Right lung (tissue), 5 donors: ENCODE results near the gene TMED8. TPM values are rescaled to one million over a fixed set of nuclear protein-coding genes. Genes with fewer than 3 reads are reported as not detected.
"Not testable (repeated sequence)": the region's sequence is repeated elsewhere in the genome, so short reads cannot be mapped to it uniquely, and the experiment has no call there.

ENCODE experiments used
- DNase-seq, 2 donors: peaks; one replicate each; pipeline ENCODE4 v3.0.0-alpha.2; 2013
- polyA plus RNA-seq, 5 donors: library from polyadenylated mRNA; unstranded; fragments of 120-200 nt; gene quantifications; one replicate each; pipeline versions ENCODE4 v1.2.1 to v1.2.3, GENCODE V29; 2013; ENCODE audit warnings: inconsistent platforms in 1 of 5, low replicate concordance in 1 of 5; ENCODE audit not compliant: insufficient read length in 5 of 5, insufficient read depth in 1 of 5

TMED8 gene
- polyA plus RNA-seq, 5 donors: 13.4 to 19.9 (median 16.3) TPM

DNA sequence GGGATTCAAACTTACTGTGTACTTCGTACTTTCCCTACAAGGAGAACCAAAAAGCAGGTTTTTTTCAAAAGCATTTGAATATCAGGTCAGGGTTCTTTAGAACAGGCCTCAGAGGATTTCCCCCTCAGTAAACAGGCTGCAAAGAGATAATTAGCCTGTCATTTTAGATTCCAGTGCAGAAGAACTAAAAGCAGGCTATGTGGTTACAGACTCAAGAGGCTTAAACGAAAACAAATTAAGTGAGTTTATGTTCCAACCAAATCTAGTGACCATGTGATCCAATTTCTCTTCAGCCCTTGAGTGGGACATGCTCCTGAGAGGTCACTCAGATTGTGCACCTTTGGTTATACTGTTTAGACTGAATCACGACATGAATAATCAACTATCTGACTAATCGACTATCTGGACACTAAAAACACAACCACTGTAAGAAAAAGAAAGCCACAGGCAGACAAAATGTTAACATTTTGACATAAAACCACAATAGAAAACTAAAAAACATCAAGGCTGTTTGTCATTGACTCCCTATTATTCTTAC is 4.5 kb downstream of the TMED8 start:
- DNase-seq: no peak

DNA sequence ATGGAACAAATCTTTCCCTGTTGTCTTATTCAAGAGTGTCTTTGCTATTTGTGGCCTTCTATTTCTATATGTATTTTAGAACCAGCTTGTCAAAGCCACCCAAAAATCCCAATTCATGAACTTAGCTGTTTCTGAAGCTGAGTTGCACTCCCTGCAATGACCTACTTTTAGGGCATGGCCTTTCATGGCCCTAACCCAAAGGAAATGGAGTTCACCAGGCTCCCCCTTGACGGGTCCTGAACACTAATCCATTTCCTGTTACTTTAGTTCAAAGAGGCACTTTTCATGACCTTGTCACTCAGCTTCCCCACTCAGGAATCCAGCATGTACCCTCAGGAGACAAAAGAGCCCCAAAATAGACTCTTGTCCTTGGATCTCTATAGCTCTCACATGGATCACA is 7.6 kb downstream of the TMED8 start:
- DNase-seq: no peak

DNA sequence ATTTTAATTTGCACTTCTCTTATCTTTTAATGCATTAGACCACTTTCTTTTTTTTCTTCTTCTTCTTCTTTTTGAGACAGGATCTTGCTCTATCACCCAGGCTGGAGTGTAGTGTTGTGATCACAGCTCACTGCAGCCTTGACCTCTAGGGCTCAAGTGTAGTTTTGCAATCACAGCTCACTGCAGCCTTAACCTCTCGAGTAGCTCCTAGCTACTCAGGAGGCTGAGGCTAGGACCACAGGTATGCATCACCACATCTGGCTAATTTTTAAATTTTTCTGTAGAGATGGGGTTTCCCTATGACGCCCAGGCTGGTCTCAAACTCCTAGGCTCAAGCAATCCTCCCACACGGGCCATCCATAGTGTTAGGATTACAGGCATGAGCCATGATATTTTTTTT is 12.7 kb downstream of the TMED8 start:
- DNase-seq: no peak

DNA sequence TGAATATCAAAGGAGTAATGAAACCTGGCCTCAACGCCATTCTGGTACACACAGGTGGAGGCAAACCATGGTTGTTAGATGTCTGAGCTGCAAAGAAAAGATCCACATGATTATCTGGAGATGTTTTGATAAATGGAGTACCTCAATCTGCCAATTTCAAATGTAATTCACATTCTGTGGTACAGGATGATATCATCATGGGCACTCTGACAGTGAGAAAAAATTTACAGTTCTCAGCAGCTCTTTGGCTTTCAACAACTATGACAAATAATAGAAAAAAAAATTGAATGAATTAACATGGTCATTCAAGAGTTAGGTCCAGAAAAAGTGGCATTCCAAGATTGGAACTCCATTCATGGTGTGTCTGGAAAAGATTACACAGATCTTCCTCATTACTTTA is 17.3 kb downstream of the TMED8 start:
- DNase-seq: no peak

DNA sequence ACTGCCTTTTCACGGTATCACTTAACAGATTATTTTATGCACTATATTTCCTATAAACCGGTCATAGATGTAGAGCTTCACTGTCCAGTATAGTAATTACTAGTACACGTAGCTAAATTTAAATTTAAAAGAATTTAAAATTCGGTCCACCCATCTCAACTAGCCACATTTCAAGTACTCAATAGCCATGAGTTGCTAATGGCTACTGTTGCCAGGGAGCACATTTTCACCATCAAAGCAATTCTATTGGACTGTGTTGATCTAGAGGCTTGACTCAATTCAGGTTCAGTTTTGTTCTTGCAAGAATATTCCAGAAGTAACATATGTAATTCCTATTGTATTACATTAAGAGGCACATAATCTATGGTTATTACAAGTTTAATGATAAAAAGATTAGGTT is 20.0 kb downstream of the TMED8 start:
- no peak for DNase-seq

DNA sequence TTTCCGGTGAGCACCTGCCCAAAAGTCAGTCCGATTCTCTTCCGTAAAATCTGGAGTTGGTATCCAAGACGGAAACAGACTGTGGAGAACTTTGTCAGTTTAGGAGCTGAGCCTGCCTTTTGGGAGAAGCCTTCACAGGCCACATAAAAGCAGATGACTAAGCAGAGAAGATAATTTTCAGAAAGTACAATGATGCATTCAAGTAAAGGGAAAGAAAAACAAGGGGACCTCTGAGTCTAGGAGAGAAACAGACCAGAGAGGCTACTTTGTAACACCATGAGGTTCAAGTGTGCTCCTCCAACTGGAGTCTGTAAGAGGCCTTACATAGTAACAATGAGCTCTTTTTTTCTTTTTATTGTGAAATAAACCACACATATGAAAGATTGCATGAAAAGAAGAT is 21.1 kb downstream of the TMED8 start:
- no peak for DNase-seq

DNA sequence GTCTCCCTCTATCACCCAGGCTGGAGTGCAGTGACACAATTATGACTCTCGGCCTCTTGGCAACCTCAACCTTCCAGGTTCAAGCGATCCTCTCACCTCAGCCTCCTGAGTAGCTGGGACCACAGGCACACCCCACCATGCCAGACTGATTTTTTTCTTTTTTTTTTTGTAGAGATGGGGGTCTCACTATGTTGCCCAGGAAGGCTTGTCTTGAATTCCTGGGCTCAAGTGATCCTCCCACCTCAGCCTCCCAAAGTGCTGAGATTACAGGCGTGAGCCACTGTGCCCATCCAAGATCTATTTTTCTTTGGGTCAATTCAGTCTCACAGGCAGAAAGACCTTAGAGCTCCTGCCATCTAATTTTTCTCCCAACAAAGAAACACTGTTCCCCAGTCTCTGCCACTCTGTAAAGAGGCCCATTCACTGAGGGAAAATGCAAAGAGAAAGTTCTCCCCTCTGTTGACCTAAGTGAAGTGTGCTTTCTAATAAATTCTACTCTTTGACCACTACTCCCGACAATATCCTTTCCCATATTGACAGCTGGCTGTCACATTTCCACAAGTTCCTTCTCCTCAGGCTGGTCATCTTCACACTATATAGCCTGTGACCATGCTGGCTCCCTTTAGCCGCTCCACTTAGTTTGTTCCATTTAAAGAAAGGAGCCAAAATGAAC is 23.3 kb downstream of the TMED8 start:
- DNase-seq: no peak

DNA sequence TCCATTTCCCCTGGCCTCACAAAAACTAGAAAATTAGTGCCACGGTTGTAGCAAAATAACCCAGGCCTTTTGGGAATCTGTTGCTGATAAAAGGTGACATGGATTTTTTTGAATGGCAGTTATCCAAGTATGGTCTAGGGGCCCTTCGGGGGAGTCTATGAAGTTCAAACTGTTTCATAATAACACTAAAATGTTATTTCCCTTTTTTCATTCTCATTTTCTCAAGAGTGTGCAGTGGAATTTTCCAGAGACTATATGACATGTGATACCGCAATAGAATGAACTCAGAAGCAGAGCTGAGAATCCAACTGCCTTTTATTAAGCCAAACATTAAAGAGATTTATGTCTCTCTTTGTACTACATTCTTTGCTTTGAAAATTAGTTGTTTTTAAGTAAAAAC is 29.1 kb downstream of the TMED8 start:
- no peak for DNase-seq

DNA sequence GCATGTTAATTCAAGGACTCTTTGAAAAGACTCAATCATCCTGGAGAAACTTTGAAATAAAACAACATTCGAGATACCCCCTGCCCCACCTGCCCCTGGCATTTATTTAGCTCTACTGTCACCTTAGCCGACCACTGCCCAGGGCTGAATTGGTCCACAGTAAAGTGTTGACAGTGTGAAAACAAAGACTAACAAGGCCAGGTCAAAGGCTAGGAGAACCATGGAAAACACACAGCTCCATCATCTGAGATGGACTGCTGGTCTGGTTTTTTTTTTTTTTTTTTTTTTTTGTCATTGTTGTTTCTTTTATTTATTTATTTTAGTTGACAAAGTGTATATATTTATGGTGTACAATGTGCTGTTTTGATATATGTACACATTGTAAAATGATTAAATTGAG is 30.4 kb downstream of the TMED8 start:
- no peak for DNase-seq

DNA sequence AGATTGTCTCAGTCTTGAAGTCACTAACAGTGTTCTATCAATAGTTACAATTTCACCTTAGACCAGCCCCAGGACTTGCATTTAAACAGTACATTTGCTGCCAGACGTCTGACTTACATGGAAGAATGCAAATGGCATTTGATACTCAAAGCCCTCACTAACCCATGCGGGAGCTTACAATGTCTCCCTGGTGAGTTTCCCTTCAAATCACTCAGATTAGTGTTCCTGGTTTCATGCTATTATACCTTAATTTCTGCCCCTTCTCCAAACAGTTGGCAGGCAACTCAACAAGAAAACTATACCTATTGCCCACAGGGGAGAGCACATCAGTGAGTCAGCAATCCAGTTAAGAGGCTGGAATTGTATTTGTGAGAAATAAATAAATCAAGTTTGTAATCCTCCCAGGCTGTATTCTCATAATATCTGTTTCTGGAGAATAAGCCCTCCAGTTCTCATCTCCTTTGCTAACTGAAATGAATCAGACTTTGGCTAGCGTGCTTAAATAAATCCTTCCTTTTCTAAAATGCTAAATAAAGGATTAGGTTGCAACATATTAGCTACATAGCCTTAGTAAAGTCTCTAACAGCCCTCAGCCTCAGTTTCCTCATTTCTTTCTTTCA is 32.4 kb downstream of the TMED8 start:
- DNase-seq: no peak

DNA sequence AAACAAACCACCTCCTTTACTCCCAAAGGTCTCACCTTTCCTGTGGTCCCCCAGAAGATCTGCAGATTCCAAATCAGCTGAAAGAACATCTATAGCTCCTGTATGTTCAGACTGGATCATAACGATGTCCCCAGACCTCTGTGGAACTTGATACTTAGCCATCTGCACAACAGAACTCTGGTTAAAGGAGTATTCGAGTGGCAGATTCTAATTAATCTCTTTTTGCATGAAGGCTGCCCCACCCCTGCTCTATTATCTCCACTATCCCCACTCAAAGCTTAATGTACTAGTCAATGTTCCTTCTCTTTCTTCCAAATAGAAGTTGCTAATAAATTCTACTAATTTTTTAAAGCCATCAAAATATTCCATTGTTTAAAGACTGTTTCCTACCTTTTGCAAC is 33.2 kb downstream of the TMED8 start:
- no peak for DNase-seq

DNA sequence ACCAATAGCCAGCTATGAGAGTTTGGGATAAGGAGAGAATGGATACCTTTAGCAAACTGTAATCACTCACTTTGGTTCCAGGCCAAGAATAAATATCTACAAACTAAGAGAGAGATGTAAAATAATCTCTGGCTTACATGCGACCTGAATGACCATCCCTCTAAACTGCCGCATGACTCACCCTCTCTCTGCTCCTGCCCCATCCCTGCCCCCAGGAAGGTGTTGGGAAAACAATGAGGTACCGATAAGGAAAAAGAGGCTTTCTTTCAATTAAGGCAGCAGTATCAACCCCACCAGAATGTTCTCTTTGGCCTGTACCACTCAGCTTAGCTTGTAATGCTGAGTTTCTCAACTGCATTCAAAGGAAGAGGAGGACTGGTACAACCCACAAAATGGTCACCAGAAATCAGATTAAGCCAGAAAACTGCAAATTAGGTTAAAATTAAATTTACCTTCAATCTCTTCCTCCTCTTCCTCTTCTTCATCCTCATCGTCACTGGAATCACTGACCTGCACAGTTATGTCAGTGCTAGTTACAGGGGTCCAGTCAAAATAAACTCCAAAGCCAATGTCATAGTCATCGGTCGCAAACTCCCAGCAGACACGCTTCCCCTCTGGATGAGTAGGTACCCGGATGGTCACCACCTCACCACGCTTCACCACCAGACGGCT is 34.0 kb downstream of the TMED8 start:
- DNase-seq: no peak

DNA sequence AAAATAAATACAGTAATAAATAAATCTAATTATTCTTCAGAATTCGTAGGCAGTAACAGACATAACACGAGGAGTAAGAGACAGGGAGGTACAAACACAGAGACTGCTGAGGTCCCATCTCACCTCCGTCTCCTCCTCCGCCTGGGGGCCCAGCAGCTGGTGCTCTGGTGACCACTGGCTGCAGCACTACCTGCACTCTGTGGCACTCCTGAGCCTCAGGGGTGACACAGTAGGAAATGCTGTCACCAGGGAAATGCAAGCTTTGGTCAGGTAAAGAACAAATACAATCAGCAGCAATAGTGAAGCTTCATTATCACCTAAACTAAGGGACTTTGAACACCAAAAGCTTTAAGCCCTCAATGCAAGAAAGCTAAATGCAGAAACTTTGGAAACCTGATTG is 36.5 kb downstream of the TMED8 start:
- no peak for DNase-seq

DNA sequence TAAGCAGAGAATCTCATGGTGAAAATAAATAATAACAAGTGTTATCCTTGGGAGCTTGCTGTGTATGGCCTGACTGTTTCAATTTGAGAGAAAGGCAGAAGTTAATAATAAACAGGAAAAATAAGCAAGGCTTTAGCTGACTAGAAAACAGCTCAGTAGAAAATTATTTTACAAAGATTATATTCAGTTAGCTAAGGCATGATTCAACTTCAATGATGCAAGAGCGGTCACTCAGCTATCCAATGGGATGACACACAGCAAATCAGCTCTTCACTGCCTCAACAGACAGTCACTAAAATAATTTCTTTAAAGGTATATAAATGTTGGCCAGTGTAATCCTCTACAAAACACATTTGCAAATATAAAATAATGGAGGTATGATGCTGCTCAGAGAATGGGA is 37.5 kb downstream of the TMED8 start:
- DNase-seq: no peak

DNA sequence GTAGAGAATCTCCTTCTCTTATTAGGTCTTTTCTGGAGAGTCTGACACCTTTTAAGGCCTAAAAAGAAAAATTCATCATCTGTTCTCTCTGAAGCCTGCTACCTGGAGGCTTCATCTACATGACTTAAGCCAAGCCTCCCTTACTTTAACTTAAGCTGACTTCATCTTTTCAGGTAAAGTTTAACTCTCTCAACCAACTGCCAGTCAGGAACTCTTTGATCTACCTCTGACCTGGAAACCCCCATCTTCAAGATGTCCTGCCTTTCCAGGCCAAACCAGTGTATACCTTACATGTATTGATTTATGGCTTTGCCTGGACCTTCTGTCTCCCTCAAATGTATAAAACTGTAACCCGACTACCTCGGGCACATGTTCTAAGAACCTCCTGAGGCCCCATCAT is 38.6 kb downstream of the TMED8 start:
- DNase-seq: no peak

DNA sequence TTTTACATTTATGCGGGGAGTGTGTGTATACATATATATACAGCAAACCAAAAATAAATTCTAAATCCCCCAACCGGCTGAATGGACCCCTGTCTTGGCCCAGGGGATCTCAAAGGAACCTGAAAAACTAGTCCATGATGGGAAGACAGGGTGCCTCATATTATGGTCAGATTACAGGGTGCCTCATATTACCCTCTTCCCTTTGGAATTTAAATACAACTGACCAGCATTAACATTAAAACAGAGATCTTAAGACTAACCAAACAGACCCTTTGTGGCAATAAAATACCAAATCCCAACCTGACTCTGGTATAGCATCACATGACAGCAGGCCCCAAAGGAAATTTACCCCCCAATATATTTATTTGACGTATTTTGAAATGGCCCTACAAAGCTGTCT is 39.0 kb downstream of the TMED8 start:
- no peak for DNase-seq

DNA sequence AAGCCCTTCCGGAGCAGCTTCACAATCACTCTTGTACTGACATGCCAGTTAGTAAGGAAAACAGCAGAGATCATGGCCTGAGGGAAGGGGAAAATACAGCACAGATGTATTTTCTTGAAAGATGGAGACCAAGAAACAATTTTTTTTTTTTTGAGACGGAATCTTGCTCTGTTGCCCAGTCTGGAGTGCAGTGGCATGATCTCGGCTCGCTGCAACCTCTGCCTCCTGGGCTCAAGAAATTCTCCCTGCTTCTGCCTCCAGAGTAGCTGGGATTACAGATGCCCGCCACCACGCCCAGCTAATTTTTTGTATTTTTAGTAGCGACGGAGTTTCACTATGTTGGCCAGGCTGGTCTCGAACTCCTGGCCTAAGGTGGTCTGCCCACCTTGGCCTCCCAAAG is 39.6 kb downstream of the TMED8 start:
- DNase-seq: not testable (repeated sequence)

DNA sequence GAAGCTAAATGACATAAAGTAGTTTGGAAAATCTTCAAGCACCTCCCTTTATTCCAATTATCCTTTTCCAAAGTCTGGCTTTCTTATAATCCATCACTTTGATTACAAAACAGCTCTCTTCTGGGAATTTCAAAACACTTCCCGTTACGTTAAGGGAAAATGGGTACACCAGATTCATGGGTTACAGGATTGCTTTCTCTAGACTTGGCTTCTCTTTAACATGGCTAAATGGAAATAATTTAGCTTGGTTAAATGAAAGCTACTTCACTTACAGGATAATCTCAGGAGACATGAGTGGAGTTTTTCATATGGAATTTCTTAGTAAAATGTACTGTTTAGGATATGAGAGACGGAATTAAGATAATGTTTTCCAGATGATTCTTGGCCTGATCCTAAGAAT is 41.3 kb downstream of the TMED8 start:
- DNase-seq: no peak

DNA sequence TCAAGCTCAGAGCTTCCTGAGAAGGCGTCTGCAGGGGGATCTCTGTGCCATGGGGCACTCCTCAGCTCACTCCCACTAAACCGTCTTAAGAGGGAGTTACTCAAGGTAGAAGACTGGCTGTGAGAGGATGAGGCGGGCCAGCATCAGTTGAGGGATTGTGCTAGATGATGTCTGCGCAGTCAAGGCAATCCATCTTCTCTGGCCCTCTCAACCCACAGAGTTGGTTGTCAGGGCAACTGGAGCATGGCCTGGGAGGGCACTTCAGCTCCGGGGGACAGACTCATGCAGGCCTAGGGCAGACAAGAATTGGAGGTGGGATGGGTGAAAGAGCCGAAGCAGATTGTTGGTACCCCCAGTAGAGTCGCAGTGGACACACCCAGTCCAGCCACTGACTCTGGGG is 47.0 kb downstream of the TMED8 start:
- DNase-seq: no peak

DNA sequence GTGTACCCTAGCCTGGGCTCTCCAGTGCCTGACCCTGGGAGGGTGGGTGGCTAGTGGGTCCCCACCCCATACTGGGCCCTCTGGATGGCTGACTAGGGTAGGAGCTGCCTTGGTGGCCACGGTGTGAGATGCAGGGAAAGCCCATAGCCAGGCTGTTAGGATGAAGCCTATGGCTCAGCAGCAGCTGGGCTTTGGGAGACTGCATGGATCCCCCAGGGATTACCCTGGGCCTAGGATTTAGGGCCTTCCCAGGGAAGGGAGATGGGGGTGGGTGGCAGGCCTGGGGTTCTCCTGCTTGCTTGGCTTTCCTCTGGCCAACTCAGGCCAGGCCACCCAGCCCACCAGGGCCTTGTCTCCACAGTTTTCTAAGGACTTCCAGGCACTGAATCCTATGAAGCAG is 49.8 kb downstream of the TMED8 start:
- DNase-seq: no peak

DNA sequence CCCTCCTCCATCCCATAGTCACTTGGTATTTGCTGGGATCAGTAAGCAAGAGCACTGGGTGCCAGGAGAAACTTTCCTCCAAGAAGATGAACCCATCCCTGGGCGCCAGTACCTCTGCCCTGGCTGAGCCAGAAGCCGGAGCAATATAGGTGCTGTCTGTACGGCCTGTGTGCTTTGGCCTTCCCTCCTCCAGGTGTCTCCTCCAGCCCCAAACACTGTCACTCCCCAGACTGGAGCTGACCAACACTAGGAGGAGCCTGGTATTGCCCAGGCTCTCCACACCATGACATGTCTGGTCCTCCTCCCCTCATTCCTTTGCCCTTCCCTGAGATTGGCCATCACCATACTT is 51.2 kb downstream of the TMED8 start:
- no peak for DNase-seq

DNA sequence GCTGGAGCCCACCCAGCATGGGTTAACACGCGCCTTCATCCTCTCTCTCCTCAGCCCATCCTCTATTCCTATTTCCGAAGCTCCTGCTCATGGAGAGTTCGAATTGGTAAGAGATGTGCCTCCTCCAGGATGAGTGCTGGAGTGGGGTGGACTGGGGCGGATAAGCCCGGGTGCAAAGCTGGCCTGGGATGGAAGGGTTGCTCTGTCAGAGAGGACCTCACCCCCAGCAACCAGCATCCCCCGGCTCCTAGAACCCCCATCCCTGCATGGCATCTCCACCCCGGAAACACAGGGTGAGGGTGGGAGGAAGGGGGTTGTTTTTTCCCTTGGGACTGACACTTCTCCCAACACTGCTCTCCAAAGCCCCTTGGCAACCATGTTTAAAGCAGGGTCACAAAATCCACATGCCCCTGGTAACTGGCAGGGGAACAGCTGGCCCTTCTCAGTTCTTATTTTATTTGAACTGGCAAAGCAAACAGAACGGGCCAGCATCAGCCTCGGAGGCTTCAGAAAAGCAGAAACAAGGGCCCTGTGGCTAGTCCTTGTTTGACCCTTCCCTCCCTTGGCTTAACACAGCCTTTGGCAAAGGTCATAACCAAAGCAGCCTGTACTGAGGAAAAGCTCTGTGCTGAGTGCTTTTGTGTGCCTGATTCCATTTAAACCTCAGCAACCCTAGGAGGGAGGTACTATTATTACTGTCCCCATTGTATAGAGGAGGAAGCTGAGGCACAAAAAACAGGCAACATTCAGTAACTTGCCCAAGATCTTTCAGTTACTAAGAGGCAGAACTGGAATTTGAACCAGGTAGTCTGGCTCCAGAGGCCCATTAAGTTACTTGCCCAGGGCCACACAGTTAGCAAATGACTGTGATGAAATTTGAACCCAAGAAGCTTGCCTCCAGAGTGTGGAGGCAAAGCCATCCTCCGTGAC is 51.8 kb downstream of the TMED8 start:
- DNase-seq: no peak
